ENCODE data around the gene KCNJ6.

KCNJ6 gene

DNA sequence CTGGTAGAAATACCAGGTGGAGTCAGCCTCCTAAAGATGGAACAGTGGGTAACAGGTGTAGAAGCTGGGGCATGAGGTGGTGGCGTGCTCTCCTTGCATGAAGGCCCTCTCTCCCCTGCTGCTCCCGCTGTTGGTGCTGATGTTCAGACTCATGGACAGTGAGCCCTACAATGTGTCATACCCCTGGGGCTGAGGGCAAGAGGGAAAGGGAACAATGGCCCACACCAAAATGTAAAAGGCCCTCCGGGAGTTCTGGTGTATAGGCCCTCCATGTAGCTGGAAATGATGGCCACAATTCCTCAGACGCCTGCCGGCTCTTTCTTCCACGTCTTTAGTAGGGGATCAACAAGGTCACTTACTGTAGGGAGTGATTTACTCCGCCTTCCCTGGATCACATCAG, 354.8 kb downstream of the KCNJ6 start:
- POLR2A ChIA-PET = no interaction called here
- CTCF ChIA-PET = no interaction called here
- no peak for TF ChIP-seq CTCF (IDR thresholded peaks at IDR 0.05; ENCODE audit: control extremely low read depth, extremely low read depth, low read depth, missing control alignments)
- no peak for DNase-seq (ENCODE audit: extremely low spot score)

GRCh38 chr21:37560385-37560784, 355.9 kb downstream of the KCNJ6 start:
- CTCF ChIA-PET = no interaction called here
- TF ChIP-seq CTCF (IDR thresholded peaks at IDR 0.05; ENCODE audit: control extremely low read depth, extremely low read depth, low read depth, missing control alignments) = no peak
- DNase-seq (ENCODE audit: extremely low spot score) = no peak
- POLR2A ChIA-PET = no interaction called here

GRCh38 chr21:37558676-37559211, 357.5 kb downstream of the KCNJ6 start:
- POLR2A ChIA-PET = no interaction called here
- TF ChIP-seq CTCF (IDR thresholded peaks at IDR 0.05; ENCODE audit: control extremely low read depth, extremely low read depth, low read depth, missing control alignments) = no peak
- CTCF ChIA-PET = no interaction called here
- no peak for DNase-seq (ENCODE audit: extremely low spot score)
